SU-DHL-6 (cell line): ENCODE results near the gene LYSET.
A peak's percentile ranks its signal among the peaks of the same experiment; 100 is the strongest.

ENCODE experiments used
- H2AFZ ChIP-seq: fragments of 200-600 bp; sonication (generic); 2 replicates; pipeline ENCODE4 v1.6.1; 2014; ENCODE audit warnings: low read depth, mild to moderate bottlenecking, moderate library complexity, mixed read lengths, antibody characterized with exemption, low read length; ENCODE audit not compliant: severe bottlenecking
- H3F3A ChIP-seq: fragments of 200-600 bp; shearing (Covaris generic); 2 replicates; pipeline ENCODE4 v1.6.0; 2016; ENCODE audit warnings: antibody characterized with exemption, mild to moderate bottlenecking; ENCODE audit not compliant: insufficient read depth
- H3K27ac ChIP-seq: fragments of 200-600 bp; sonication (generic); 2 replicates; pipeline ENCODE4 v1.5.1; 2016; ENCODE audit warnings: low read depth, mild to moderate bottlenecking, low read length, moderate library complexity, mixed read lengths
- H3K27me3 ChIP-seq: fragments of 200-600 bp; sonication (generic), shearing (Covaris generic); 2 replicates; pipeline ENCODE4 v1.6.0; 2014; ENCODE audit warnings: mild to moderate bottlenecking, low read length
- H3K36me3 ChIP-seq: fragments of 200-600 bp; sonication (generic); 2 replicates; pipeline ENCODE4 v1.6.1; 2014; ENCODE audit warnings: mild to moderate bottlenecking, low read length, mixed read lengths
- H3K4me2 ChIP-seq: fragments of 300-600, 200-600 bp; shearing (Covaris generic), sonication (generic); 2 replicates; pipeline ENCODE4 v1.6.0; 2014; ENCODE audit warnings: low read length, low read depth, mild to moderate bottlenecking; ENCODE audit not compliant: poor library complexity, severe bottlenecking
- H3K4me3 ChIP-seq: fragments of 200-600 bp; sonication (generic); 2 replicates; pipeline ENCODE4 v1.5.1; 2014; ENCODE audit warnings: antibody characterized with exemption, low read length, mild to moderate bottlenecking, mixed read lengths; ENCODE audit not compliant: insufficient read depth, poor library complexity, severe bottlenecking
- H3K79me2 ChIP-seq: fragments of 200-600 bp; sonication (generic); 2 replicates; pipeline ENCODE4 v1.6.1; 2014; ENCODE audit warnings: mild to moderate bottlenecking, low read length, moderate library complexity; ENCODE audit not compliant: insufficient read depth
- H3K9ac ChIP-seq: fragments of 200-600 bp; sonication (generic); 2 replicates; pipeline ENCODE4 v1.7.0; 2014; ENCODE audit warnings: mild to moderate bottlenecking, low read length
- H3K9me2 ChIP-seq: fragments of 200-600 bp; sonication (generic); replicated peaks from 2 replicates; pipeline ENCODE4 v1.6.1; 2014; ENCODE audit warnings: low read length; ENCODE audit not compliant: insufficient read depth
- H3K9me3 ChIP-seq: fragments of 200-600 bp; sonication (generic); 2 replicates; pipeline ENCODE4 v1.6.1; 2014; ENCODE audit warnings: low read length, mixed read lengths; ENCODE audit not compliant: insufficient read depth
- H4K20me1 ChIP-seq: fragments of 200-600 bp; sonication (generic); 2 replicates; pipeline ENCODE4 v1.6.1; 2014; ENCODE audit warnings: low read depth, mild to moderate bottlenecking, antibody characterized with exemption, low read length, moderate library complexity, mixed read lengths
- EZH2phosphoT487 ChIP-seq: fragments of 200-600 bp; sonication (generic), shearing (Covaris generic); conservative IDR thresholded peaks from 2 replicates; pipeline ENCODE4 v1.6.1; 2018; ENCODE audit warnings: mild to moderate bottlenecking, antibody characterized with exemption, low read length, moderate library complexity, mixed read lengths
- TF ChIP-seq, protein P1 (sequence below): fragments of 200-600 bp; sonication (generic); IDR thresholded peaks from one replicate; pipeline ENCODE4 v1.5.1; 2017; ENCODE audit warnings: antibody characterized with exemption, mild to moderate bottlenecking, low read length, moderate library complexity; ENCODE audit not compliant: insufficient read depth, poor library complexity, severe bottlenecking

LYSET gene

DNA sequence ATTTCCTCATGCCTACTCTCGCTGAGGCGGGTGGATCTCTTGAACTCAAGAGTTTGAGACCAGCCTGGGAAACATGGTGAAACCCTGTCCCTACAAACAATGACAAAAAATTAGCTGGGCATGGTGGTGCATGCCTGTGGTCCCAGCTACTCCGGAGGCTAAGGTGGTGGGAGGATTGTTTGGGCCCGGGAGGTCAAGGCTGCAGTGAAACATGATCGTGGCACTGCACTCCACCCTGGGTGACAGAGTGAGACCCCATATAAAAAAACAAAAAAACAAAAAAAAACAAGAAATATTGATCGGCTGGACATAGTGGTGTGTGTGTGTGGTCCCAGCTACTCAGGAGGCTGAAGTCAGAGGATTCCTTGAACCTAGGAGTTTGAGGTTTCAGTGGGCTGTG is 9.6 kb upstream of the LYSET start:
- TF ChIP-seq EZH2phosphoT487, result no peak
- TF ChIP-seq, protein P1, sequence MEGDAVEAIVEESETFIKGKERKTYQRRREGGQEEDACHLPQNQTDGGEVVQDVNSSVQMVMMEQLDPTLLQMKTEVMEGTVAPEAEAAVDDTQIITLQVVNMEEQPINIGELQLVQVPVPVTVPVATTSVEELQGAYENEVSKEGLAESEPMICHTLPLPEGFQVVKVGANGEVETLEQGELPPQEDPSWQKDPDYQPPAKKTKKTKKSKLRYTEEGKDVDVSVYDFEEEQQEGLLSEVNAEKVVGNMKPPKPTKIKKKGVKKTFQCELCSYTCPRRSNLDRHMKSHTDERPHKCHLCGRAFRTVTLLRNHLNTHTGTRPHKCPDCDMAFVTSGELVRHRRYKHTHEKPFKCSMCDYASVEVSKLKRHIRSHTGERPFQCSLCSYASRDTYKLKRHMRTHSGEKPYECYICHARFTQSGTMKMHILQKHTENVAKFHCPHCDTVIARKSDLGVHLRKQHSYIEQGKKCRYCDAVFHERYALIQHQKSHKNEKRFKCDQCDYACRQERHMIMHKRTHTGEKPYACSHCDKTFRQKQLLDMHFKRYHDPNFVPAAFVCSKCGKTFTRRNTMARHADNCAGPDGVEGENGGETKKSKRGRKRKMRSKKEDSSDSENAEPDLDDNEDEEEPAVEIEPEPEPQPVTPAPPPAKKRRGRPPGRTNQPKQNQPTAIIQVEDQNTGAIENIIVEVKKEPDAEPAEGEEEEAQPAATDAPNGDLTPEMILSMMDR, result no peak
- H3K36me3 ChIP-seq, result no peaks in the 10 kb centered on the region
- no peak overlapping the region for H3K4me2 ChIP-seq
- H3K9ac ChIP-seq, result no peak overlapping the region
- H3F3A ChIP-seq, result no peaks in the 10 kb centered on the region
- H3K4me3 ChIP-seq, result no peak overlapping the region
- H3K27me3 ChIP-seq, result no peaks in the 10 kb centered on the region
- no peaks in the 10 kb centered on the region for H3K9me3 ChIP-seq
- H3K79me2 ChIP-seq, result no peaks in the 10 kb centered on the region
- H3K27ac ChIP-seq, result no peak overlapping the region
- H4K20me1 ChIP-seq, result no peaks in the 10 kb centered on the region
- H3K9me2 ChIP-seq, result no peaks in the 10 kb centered on the region
- no peak overlapping the region for H2AFZ ChIP-seq

DNA sequence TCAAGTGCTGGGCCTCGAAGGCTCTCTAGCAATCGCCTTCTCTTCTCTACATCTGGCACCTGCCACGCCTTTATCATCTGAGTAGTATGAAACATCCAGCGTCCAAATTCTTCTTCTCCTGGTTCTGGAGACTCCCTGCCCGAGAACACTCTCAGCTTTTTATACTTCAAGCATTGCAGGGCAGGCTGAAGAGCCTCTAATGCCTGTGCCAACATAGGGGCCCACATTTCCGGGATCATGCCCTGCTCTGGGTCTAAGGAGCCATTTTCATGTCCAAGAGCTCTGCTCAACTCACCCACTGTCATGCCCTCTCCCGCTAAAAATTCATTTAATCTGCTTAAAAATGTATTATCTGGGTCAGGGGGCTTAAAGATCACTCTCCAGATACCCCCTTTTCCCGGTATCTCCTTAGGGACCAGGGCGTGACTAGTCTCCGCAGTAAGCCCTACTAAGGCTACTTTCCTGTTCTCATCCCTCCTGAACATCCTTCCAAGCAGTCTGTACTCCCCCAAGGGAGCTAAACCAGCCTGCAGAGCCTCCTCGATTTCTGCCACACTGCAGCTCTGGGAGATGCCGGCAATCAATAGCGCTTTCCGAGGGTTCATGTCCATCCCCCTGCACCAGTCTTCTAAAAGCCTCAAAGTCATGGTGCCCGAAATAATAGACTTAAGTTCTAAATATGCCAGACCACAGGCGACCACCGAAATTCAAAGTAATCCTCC is 1.4 kb upstream of the LYSET start:
- H3K4me2 ChIP-seq, result peak overlapping the region; percentile 76
- H3K36me3 ChIP-seq, result no peaks in the 10 kb centered on the region
- no peaks in the 10 kb centered on the region for H4K20me1 ChIP-seq
- H3K27me3 ChIP-seq, result no peaks in the 10 kb centered on the region
- H3K27ac ChIP-seq, result peak overlapping the region; percentile 91
- H3K9me3 ChIP-seq, result no peaks in the 10 kb centered on the region
- H3K9ac ChIP-seq, result peak overlapping the region; percentile 97
- peaks cover 24% of the 10 kb centered on the region for H3K79me2 ChIP-seq
- no peak for TF ChIP-seq EZH2phosphoT487
- TF ChIP-seq, protein P1, result no peak
- no peaks in the 10 kb centered on the region for H3K9me2 ChIP-seq
- H2AFZ ChIP-seq, result peak overlapping the region; percentile 88
- peaks cover 11% of the 10 kb centered on the region for H3F3A ChIP-seq
- peak overlapping the region; percentile 81 for H3K4me3 ChIP-seq

DNA sequence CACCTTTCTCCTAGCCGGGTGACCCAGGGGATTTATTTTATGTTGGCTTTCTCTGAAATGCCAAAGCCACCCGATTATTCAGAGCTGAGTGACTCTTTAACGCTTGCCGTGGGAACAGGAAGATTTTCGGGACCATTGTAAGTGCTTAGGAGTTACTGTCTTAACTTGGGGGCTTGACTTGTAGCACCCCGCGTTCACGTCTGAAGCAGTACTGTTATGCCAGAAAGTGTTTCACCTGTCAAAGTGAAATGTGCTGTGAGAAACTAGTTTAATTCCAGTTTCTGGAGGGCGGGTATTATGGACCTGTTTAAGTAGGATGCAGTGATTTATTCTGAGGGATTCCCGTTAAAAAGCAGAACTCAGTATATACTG is 218 bp downstream of the LYSET start:
- no peaks in the 10 kb centered on the region for H3K9me2 ChIP-seq
- TF ChIP-seq EZH2phosphoT487, result no peak
- peak overlapping the region; percentile 91 for H3K27ac ChIP-seq
- peak overlapping the region; percentile 76 for H3K4me2 ChIP-seq
- peaks cover 3% of the 10 kb centered on the region; the same call in 1 of the 2 replicates for H3K36me3 ChIP-seq
- H3K27me3 ChIP-seq, result no peaks in the 10 kb centered on the region
- H3F3A ChIP-seq, result peaks cover 16% of the 10 kb centered on the region
- peak overlapping the region; percentile 97 for H3K9ac ChIP-seq
- H3K9me3 ChIP-seq, result no peaks in the 10 kb centered on the region
- peak overlapping the region; percentile 82 for H2AFZ ChIP-seq
- H4K20me1 ChIP-seq, result no peaks in the 10 kb centered on the region
- H3K4me3 ChIP-seq, result peak overlapping the region; percentile 84
- peaks cover 24% of the 10 kb centered on the region for H3K79me2 ChIP-seq

DNA sequence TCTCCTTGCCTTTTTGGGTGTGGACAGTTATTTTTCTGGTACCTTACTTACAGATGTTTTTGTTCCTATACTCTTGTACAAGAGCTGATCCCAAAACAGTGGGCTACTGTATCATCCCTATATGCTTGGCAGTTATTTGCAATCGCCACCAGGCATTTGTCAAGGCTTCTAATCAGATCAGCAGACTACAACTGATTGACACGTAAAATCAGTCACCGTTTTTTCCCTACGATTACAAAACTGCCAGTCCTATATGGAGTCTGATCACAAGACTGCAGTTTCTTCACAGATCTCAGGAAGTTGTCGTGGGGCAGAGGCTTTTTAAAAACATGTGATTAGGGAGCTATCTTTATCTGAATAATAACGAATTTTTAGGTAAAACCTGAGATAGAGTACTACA is 1.3 kb downstream of the LYSET start:
- H3K36me3 ChIP-seq, result peaks cover 3% of the 10 kb centered on the region; the same call in 1 of the 2 replicates
- H3K9ac ChIP-seq, result 0 out of 2 replicates have a peak overlapping the region, but pooled peaks have one; percentile 6
- no peaks in the 10 kb centered on the region for H3K9me3 ChIP-seq
- H3K4me2 ChIP-seq, result peak overlapping the region; percentile 76
- H3F3A ChIP-seq, result peaks cover 20% of the 10 kb centered on the region
- no peaks in the 10 kb centered on the region for H3K9me2 ChIP-seq
- H3K27ac ChIP-seq, result no peak overlapping the region; the same call in 1 of the 2 replicates
- no peak for TF ChIP-seq EZH2phosphoT487
- TF ChIP-seq, protein P1, result no peak
- H2AFZ ChIP-seq, result no peak overlapping the region
- peaks cover 24% of the 10 kb centered on the region for H3K79me2 ChIP-seq
- H3K4me3 ChIP-seq, result no peak overlapping the region
- H3K27me3 ChIP-seq, result no peaks in the 10 kb centered on the region
- H4K20me1 ChIP-seq, result no peaks in the 10 kb centered on the region
